SK-N-SH (cell line): ENCODE results near the gene TNFRSF1B. TPM values are rescaled to one million over a fixed set of nuclear protein-coding genes. Genes with fewer than 3 reads are reported as not detected.
"Not testable (repeated sequence)": the region's sequence is repeated elsewhere in the genome, so short reads cannot be mapped to it uniquely, and the experiment has no call there.

ENCODE experiments used
- CTCF ChIA-PET: fragments of 300-600, 350-600 bp; formaldehyde crosslinking; extraction: SDS; loops from one replicate; lab custom pipeline; 2021; lab: Yijun Ruan, JAX
- POLR2A ChIA-PET: fragments of 350-600 bp; sonication (Branson Sonifier 250); formaldehyde crosslinking; extraction: SDS; loops from one replicate; lab custom pipeline; 2020; ENCODE audit warnings: antibody characterized with exemption, inconsistent platforms; lab: Yijun Ruan, JAX
- DNase-seq: peaks from one replicate; pipeline ENCODE4 v3.0.0; 2012
- H2AFZ ChIP-seq: fragments of 200-600 bp; sonication (generic); 2 replicates; pipeline ENCODE4 v1.8.1; 2016; ENCODE audit warnings: antibody characterized with exemption, mild to moderate bottlenecking, low read depth
- H3F3A ChIP-seq: fragments of 200-600 bp; sonication (generic); replicated peaks from 2 replicates; pipeline ENCODE3; 2016; ENCODE audit warnings: antibody characterized with exemption, mild to moderate bottlenecking; ENCODE audit not compliant: insufficient read depth
- H3K27ac ChIP-seq, 2 experiments: fragments of 200-500 bp in 1 of 2; fragments of 200-600 bp in 1 of 2; sonication (Bioruptor generic) in 1 of 2; sonication (generic), shearing (Covaris generic) in 1 of 2; 2 replicates each; pipeline versions ENCODE4 v1.5.1 to v1.6.1; 2014 to 2016; ENCODE audit warnings: low read depth in 2 of 2, inconsistent platforms in 1 of 2, low read length in 1 of 2, mild to moderate bottlenecking in 1 of 2, mixed read lengths in 1 of 2
- H3K27me3 ChIP-seq: fragments of 200-600 bp; sonication (generic), shearing (Covaris generic); 2 replicates; pipeline ENCODE4 v1.6.1; 2016; ENCODE audit warnings: mixed run types; ENCODE audit not compliant: insufficient read depth
- H3K36me3 ChIP-seq, 2 experiments: fragments of 200-500 bp in 1 of 2; fragments of 200-600 bp in 1 of 2; sonication (Bioruptor generic) in 1 of 2; sonication (generic) in 1 of 2; replicated peaks in 1 of 2; 2 replicates each; pipeline versions ENCODE3 to v1.5.1; 2014 to 2016; ENCODE audit warnings: low read length in 1 of 2, mild to moderate bottlenecking in 1 of 2; ENCODE audit not compliant: insufficient read depth in 2 of 2, control insufficient read depth in 1 of 2
- H3K4me1 ChIP-seq, 2 experiments: fragments of 200-500 bp in 1 of 2; fragments of 200-600 bp in 1 of 2; sonication (Bioruptor generic) in 1 of 2; sonication (generic), shearing (Covaris generic) in 1 of 2; 2 replicates each; pipeline versions ENCODE4 v1.5.1 to v1.6.1; 2014 to 2016; ENCODE audit warnings: low read depth in 1 of 2, low read length in 1 of 2, mixed run types in 1 of 2; ENCODE audit not compliant: insufficient read depth in 2 of 2, control insufficient read depth in 1 of 2
- H3K4me2 ChIP-seq: fragments of 200-600 bp; sonication (generic), shearing (Covaris generic); 2 replicates; pipeline ENCODE4 v1.6.1; 2017; ENCODE audit warnings: mixed run types
- H3K4me3 ChIP-seq, 2 experiments: fragments of 200-500 bp in 1 of 2; fragments of 200-600 bp in 1 of 2; sonication (Bioruptor generic) in 1 of 2; sonication (generic), shearing (Covaris generic) in 1 of 2; 2 replicates each; pipeline versions ENCODE4 v1.5.1 to v1.8.1; 2014 to 2016; ENCODE audit warnings: low read depth in 2 of 2, inconsistent platforms in 1 of 2, low read length in 1 of 2, mild to moderate bottlenecking in 1 of 2, mixed read lengths in 1 of 2, moderate library complexity in 1 of 2
- H3K79me2 ChIP-seq: fragments of 200-600 bp; sonication (generic); 2 replicates; pipeline ENCODE4 v1.8.1; 2017; ENCODE audit warnings: mild to moderate bottlenecking; ENCODE audit not compliant: insufficient read depth
- H3K9ac ChIP-seq: fragments of 200-600 bp; sonication (generic); 2 replicates; pipeline ENCODE4 v1.6.1; 2017; ENCODE audit warnings: mixed run types
- H3K9me2 ChIP-seq: fragments of 200-600 bp; sonication (generic); 2 replicates; pipeline ENCODE4 v1.6.1; 2017; ENCODE audit warnings: mixed run types
- H3K9me3 ChIP-seq: fragments of 200-600 bp; sonication (generic); 2 replicates; pipeline ENCODE4 v1.6.1; 2017; ENCODE audit warnings: mixed run types, mild to moderate bottlenecking, moderate library complexity
- H4K20me1 ChIP-seq: fragments of 200-600 bp; sonication (generic); 2 replicates; pipeline ENCODE4 v1.6.1; 2017; ENCODE audit warnings: mild to moderate bottlenecking, mixed run types; ENCODE audit not compliant: insufficient read depth
- GATA2 ChIP-seq: sonication (generic); formaldehyde crosslinking; IDR thresholded peaks from 2 replicates; pipeline ENCODE4 v1.5.0; 2020; ENCODE audit warnings: mild to moderate bottlenecking, missing genetic modification reagents
- NRF1 ChIP-seq: IDR thresholded peaks from 2 replicates; pipeline ENCODE4 v1.6.1; 2012; ENCODE audit warnings: low read depth, mild to moderate bottlenecking, low read length
- POLR2AphosphoS5 ChIP-seq: IDR thresholded peaks from 2 replicates; pipeline ENCODE4 v1.6.1; 2012; ENCODE audit warnings: low read depth, low read length
- TAF1 ChIP-seq: IDR thresholded peaks from 2 replicates; pipeline ENCODE4 v1.6.1; 2012; ENCODE audit warnings: low read depth, mild to moderate bottlenecking, low read length, moderate library complexity, borderline replicate concordance
- TCF12 ChIP-seq: IDR thresholded peaks from 2 replicates; pipeline ENCODE4 v1.4.0; 2012
- WGBS: methylation state at CpG from one replicate; pipeline ENCODE4 v1.1.6; 2017; ENCODE audit warnings: low lambda C conversion rate; 5-methylcytosine and 5-hydroxymethylcytosine counted together
- polyA plus RNA-seq, 3 experiments: library from polyadenylated mRNA; depleted of rRNA; stranded (reverse); fragments of >200 nt; gene quantifications; 2 replicates each; pipeline ENCODE4 v1.2.3, GENCODE V29; 2012
- TF ChIP-seq, protein P1 (sequence below): IDR thresholded peaks from 2 replicates; pipeline ENCODE4 v1.4.0; 2012; ENCODE audit warnings: low read depth, borderline replicate concordance
- TF ChIP-seq, protein P2 (sequence below): fragments of 150-350 bp; IDR thresholded peaks from 2 replicates; pipeline ENCODE4 v1.6.1; 2016; ENCODE audit warnings: mild to moderate bottlenecking, low read depth, low read length
- TF ChIP-seq, protein P3 (sequence below): fragments of 200-600 bp; sonication (generic); IDR thresholded peaks from 2 replicates; pipeline ENCODE4 v1.6.1; 2017; ENCODE audit warnings: antibody characterized with exemption, mild to moderate bottlenecking, moderate library complexity
- TF ChIP-seq, protein P4 (sequence below): IDR thresholded peaks from 2 replicates; pipeline ENCODE4 v1.4.0; 2012; ENCODE audit warnings: low read depth

TNFRSF1B gene
- polyA plus RNA-seq, 1 of the 3 experiments (the other 2 are of a cell fraction) = 0.36 TPM

DNA sequence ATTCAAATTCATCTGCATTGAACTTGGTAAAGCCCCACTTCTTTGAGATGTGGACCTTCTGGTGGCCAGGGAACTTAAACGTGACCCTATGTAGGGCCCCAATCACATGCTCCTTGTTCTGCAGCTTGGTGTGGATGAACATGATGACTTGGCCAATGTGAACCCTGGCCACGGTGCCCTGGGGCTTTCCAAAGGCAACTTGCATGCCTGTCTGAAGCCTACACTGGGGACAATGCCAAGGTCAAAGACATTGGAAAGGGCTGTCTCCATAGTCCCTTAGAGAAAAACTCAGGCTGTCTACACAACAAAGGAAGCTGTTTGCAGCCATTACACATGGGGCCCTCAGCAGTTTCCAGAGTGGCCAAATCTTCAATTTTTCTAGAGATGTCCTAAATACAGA lies 54.1 kb downstream of the TNFRSF1B start:
- H3K36me3 ChIP-seq = no peaks in the 10 kb centered on the region
- no peaks in the 10 kb centered on the region for H3F3A ChIP-seq
- no peak overlapping the region for H2AFZ ChIP-seq
- H3K79me2 ChIP-seq = no peaks in the 10 kb centered on the region
- H3K4me2 ChIP-seq = no peak overlapping the region
- no peak overlapping the region for H3K4me3 ChIP-seq
- no peak for DNase-seq
- POLR2A ChIA-PET = no interaction called here
- no peaks in the 10 kb centered on the region for H3K9me2 ChIP-seq
- H4K20me1 ChIP-seq = no peaks in the 10 kb centered on the region
- WGBS = 8% methylated on average over 2 of the region's 2 CpGs
- TF ChIP-seq POLR2AphosphoS5 (no peak), TAF1 (no peak)
- TF ChIP-seq, protein P1, sequence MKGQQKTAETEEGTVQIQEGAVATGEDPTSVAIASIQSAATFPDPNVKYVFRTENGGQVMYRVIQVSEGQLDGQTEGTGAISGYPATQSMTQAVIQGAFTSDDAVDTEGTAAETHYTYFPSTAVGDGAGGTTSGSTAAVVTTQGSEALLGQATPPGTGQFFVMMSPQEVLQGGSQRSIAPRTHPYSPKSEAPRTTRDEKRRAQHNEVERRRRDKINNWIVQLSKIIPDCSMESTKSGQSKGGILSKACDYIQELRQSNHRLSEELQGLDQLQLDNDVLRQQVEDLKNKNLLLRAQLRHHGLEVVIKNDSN = no peak
- CTCF ChIA-PET = interaction anchor here (5.7 kb wide), 1 partner anchor 96 kb away, joined by 39 read pairs; no protein-coding TSS in a partner anchor
- H3K27ac ChIP-seq = no peak overlapping the region
- H3K4me1 ChIP-seq = no peaks in the 10 kb centered on the region
- no peaks in the 10 kb centered on the region for H3K9me3 ChIP-seq
- H3K27me3 ChIP-seq = no peaks in the 10 kb centered on the region; the same call in 1 of the 2 replicates
- no peak overlapping the region for H3K9ac ChIP-seq

DNA sequence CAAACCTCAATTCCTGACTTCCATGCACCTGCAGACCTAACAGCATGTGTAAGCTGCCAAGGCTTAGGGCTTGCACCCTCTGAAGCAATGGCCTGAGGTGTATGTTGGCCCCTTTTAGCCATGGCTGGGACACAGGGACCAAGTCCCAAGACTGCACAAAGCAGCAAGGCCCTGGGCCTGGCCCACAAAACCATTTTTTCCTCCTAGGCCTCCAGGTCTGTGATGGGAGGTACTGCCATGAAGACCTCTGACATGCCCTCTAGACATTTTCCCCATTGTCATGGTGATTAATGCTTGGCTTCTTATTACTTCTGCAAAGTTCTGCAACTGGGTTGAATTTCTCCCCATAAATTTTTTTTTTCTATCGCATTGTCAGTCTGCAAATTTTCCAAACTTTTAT lies 55.9 kb downstream of the TNFRSF1B start:
- H3K36me3 ChIP-seq, H3K27ac ChIP-seq, H3K4me3 ChIP-seq, H3K9ac ChIP-seq, POLR2A ChIA-PET, H3F3A ChIP-seq, H3K9me3 ChIP-seq, H3K4me2 ChIP-seq, H3K9me2 ChIP-seq, H3K4me1 ChIP-seq, DNase-seq, H4K20me1 ChIP-seq, H2AFZ ChIP-seq, H3K27me3 ChIP-seq, H3K79me2 ChIP-seq: not testable (repeated sequence)
- WGBS = 62% methylated on average over 1 of the region's 1 CpG
- CTCF ChIA-PET = interaction anchor here (5.7 kb wide), 1 partner anchor 98 kb away, joined by 39 read pairs; no protein-coding TSS in a partner anchor

DNA sequence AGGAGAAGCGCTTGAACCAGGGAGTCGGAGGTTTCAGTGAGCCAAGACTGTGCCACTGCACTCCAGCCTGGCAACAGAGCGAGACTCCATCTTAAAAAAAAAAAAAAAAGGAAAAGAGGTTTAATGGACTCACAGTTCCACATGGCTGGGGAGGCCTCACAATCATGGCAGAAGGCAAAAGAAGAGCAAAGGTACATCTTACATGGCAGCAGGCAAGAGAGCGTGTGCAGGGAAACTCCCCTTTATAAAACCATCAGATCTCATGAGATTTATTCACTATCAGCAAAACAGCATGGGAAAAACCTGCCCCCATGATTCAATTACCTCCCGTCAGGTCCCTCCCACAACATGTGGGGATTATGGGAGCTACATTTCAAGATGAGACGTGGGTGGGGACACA lies 57.3 kb downstream of the TNFRSF1B start:
- 55% methylated on average over 6 of the region's 6 CpGs for WGBS

DNA sequence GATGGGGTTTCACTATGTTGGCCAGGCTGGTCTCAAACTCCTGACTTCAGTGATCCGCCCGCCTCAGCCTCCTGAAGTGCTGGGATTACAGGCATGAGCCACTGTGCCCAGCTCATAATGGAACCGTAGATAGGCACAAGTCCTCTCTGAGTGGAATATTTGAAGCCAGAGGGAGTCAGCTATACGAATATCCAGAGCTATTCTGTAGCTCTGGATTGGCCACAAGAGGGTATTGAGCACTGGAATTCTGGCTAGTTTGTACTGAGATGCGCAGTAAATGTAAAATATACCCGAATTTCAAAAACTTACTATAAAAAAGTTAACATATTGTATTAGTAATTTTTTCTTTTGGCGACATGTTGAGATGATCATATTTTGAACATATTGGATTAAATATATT lies 62.2 kb downstream of the TNFRSF1B start:
- ChIA-PET POLR2A (no interaction called here), CTCF (interaction anchor here (0.6 to 6.5 kb wide), 17 partner anchors 9 to 430 kb away, joined by 3 to 45 read pairs (median 5); no protein-coding TSS in a partner anchor)
- Histone ChIP-seq H3K9ac (no peak overlapping the region), H3K79me2 (peaks cover 40% of the 10 kb centered on the region), H3K36me3 (no peaks in the 10 kb centered on the region), H3K27ac (no peak overlapping the region), H3K27me3 (no peaks in the 10 kb centered on the region), H3K4me1 (peaks cover 6 to 7% of the 10 kb centered on the region in 2 experiments; a peak in 2 of 4 replicates), H4K20me1 (0 out of 2 replicates have a peak, but pooled peaks cover 12% of the 10 kb centered on the region), H3F3A (no peaks in the 10 kb centered on the region), H3K4me3 (no peak overlapping the region), H3K9me2 (no peaks in the 10 kb centered on the region), H3K4me2 (no peak overlapping the region), H3K9me3 (no peaks in the 10 kb centered on the region), H2AFZ (no peak overlapping the region; the same call in 1 of the 2 replicates)
- TF ChIP-seq, protein P2, sequence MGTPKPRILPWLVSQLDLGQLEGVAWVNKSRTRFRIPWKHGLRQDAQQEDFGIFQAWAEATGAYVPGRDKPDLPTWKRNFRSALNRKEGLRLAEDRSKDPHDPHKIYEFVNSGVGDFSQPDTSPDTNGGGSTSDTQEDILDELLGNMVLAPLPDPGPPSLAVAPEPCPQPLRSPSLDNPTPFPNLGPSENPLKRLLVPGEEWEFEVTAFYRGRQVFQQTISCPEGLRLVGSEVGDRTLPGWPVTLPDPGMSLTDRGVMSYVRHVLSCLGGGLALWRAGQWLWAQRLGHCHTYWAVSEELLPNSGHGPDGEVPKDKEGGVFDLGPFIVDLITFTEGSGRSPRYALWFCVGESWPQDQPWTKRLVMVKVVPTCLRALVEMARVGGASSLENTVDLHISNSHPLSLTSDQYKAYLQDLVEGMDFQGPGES = no peak
- no peak for TF ChIP-seq GATA2 (CRISPR knock-in tag)
- TF ChIP-seq, protein P3, sequence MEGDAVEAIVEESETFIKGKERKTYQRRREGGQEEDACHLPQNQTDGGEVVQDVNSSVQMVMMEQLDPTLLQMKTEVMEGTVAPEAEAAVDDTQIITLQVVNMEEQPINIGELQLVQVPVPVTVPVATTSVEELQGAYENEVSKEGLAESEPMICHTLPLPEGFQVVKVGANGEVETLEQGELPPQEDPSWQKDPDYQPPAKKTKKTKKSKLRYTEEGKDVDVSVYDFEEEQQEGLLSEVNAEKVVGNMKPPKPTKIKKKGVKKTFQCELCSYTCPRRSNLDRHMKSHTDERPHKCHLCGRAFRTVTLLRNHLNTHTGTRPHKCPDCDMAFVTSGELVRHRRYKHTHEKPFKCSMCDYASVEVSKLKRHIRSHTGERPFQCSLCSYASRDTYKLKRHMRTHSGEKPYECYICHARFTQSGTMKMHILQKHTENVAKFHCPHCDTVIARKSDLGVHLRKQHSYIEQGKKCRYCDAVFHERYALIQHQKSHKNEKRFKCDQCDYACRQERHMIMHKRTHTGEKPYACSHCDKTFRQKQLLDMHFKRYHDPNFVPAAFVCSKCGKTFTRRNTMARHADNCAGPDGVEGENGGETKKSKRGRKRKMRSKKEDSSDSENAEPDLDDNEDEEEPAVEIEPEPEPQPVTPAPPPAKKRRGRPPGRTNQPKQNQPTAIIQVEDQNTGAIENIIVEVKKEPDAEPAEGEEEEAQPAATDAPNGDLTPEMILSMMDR = no peak
- TF ChIP-seq, protein P4, sequence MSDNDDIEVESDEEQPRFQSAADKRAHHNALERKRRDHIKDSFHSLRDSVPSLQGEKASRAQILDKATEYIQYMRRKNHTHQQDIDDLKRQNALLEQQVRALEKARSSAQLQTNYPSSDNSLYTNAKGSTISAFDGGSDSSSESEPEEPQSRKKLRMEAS = no peak
- no peak for TF ChIP-seq POLR2AphosphoS5
- TF ChIP-seq TCF12 = no peak
- no peak for TF ChIP-seq NRF1
- DNase-seq = no peak
- 69% methylated on average over 7 of the region's 7 CpGs for WGBS

More for the DNA sequence above, 57.3 kb downstream of the TNFRSF1B start:
- H3K4me2 ChIP-seq, H3K27ac ChIP-seq, H3K9me3 ChIP-seq, H3K4me3 ChIP-seq, DNase-seq, H3K36me3 ChIP-seq, H3F3A ChIP-seq, H3K27me3 ChIP-seq, H3K4me1 ChIP-seq, H4K20me1 ChIP-seq, H2AFZ ChIP-seq, H3K9ac ChIP-seq, POLR2A ChIA-PET, H3K9me2 ChIP-seq, H3K79me2 ChIP-seq: not testable (repeated sequence)
- CTCF ChIA-PET = interaction anchor here (6.5 kb wide), 1 partner anchor 99 kb away, joined by 45 read pairs; no protein-coding TSS in a partner anchor
